ENCODE measurements around the gene DAZ2. TPM values are rescaled to one million over a fixed set of nuclear protein-coding genes. Genes with fewer than 3 reads are reported as not detected.
"Not testable (repeated sequence)": the region's sequence is repeated elsewhere in the genome, so short reads cannot be mapped to it uniquely, and the experiment has no call there.

Gene DAZ2, protein sequence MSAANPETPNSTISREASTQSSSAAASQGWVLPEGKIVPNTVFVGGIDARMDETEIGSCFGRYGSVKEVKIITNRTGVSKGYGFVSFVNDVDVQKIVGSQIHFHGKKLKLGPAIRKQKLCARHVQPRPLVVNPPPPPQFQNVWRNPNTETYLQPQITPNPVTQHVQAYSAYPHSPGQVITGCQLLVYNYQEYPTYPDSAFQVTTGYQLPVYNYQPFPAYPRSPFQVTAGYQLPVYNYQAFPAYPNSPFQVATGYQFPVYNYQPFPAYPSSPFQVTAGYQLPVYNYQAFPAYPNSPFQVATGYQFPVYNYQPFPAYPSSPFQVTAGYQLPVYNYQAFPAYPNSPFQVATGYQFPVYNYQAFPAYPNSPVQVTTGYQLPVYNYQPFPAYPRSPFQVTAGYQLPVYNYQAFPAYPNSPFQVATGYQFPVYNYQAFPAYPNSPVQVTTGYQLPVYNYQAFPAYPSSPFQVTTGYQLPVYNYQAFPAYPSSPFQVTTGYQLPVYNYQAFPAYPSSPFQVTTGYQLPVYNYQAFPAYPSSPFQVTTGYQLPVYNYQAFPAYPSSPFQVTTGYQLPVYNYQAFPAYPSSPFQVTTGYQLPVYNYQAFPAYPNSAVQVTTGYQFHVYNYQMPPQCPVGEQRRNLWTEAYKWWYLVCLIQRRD
- total RNA-seq (2014; rRNA removed; shearing (Covaris generic); ENCODE audit: low replicate concordance) = not detected in 2 replicates

DNA sequence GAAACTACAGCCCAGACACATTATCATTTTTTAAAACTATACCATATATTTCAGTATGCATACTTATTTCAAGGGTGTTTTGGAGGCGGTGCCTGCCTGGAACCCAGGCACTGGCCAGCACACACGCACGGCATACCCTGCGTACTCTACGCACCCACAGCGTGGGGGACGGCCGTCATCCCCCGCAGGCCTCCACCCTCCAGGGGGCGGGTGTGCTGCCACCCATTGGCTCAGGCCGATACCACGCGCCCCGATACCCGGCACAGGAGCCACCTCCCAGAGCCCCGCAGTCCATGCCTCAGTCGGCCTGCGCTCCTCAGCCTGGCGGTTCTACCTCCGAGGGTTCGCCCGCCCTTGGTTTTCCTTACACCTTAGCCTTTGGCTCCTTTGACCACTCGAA lies at the start of gene DAZ2:
Gene DAZ2, plus strand, starts transcription at position 301 of the 400 bp plus-strand sequence. CDS start 208 bp downstream, outside the sequence.
- H3K36me3 ChIP-seq (ENCODE audit: insufficient read depth, low read length); H2AFZ ChIP-seq (ENCODE audit: low read length); H3K79me2 ChIP-seq (ENCODE audit: low read length); DNase-seq; H4K20me1 ChIP-seq (ENCODE audit: insufficient read depth, low read depth, low read length); H3K9me2 ChIP-seq (replicated peaks; ENCODE audit: insufficient read depth, low read length); H3K9ac ChIP-seq (ENCODE audit: low read length); H3K4me3 ChIP-seq (ENCODE audit: low read length); H3K27ac ChIP-seq (ENCODE audit: low read length); H3K9me3 ChIP-seq (ENCODE audit: low read length); H3K4me1 ChIP-seq (ENCODE audit: low read length); H3K27me3 ChIP-seq (ENCODE audit: low read length); H3K4me2 ChIP-seq (ENCODE audit: low read depth, low read length, poor library complexity, severe bottlenecking): not testable (repeated sequence)

GRCh38 chrY:23198908-23199307 lies 20.4 kb upstream of the DAZ2 start, which contains the start of gene DAZ1:
Gene DAZ1, minus strand, starts transcription at chrY:23199008. Its CDS starts 208 bp downstream, at chrY:23198800.
- H4K20me1 ChIP-seq (ENCODE audit: insufficient read depth, low read depth, low read length); H3K27ac ChIP-seq (ENCODE audit: low read length); H3K9me2 ChIP-seq (replicated peaks; ENCODE audit: insufficient read depth, low read length); H3K4me2 ChIP-seq (ENCODE audit: low read depth, low read length, poor library complexity, severe bottlenecking); H2AFZ ChIP-seq (ENCODE audit: low read length); H3K9ac ChIP-seq (ENCODE audit: low read length); H3K4me3 ChIP-seq (ENCODE audit: low read length); H3K4me1 ChIP-seq (ENCODE audit: low read length); H3K9me3 ChIP-seq (ENCODE audit: low read length); DNase-seq; H3K27me3 ChIP-seq (ENCODE audit: low read length); H3K79me2 ChIP-seq (ENCODE audit: low read length); H3K36me3 ChIP-seq (ENCODE audit: insufficient read depth, low read length): not testable (repeated sequence)

DNA sequence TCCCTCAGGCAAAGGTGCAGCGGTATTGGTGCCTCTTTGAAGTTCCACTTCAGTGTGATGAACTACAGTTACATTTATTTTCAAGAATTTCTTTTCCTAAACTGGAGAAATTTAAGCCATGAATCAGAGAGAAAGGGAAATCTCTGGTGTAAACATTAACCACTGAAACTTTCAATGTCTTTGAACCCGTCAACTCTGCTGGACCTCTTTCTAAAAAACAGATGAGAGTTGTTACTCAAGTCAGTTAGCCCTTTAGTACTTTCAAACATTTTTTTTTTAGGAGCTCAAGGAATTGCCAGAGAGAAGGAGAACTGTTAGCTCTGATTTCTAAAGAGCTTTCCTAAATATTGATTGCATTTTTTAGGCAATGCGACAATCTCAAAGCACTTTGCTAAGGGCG lies 11.9 kb upstream of the DAZ2 start:
- not testable (repeated sequence) for H3K27ac ChIP-seq (ENCODE audit: low read length); H3K4me1 ChIP-seq (ENCODE audit: low read length); H3K9me2 ChIP-seq (replicated peaks; ENCODE audit: insufficient read depth, low read length); H3K9me3 ChIP-seq (ENCODE audit: low read length); H4K20me1 ChIP-seq (ENCODE audit: insufficient read depth, low read depth, low read length); DNase-seq; H3K9ac ChIP-seq (ENCODE audit: low read length); H3K36me3 ChIP-seq (ENCODE audit: insufficient read depth, low read length); H3K79me2 ChIP-seq (ENCODE audit: low read length); H3K4me2 ChIP-seq (ENCODE audit: low read depth, low read length, poor library complexity, severe bottlenecking); H2AFZ ChIP-seq (ENCODE audit: low read length); H3K4me3 ChIP-seq (ENCODE audit: low read length); H3K27me3 ChIP-seq (ENCODE audit: low read length)

GRCh38 chrY:23209802-23210495 lies 9.4 kb upstream of the DAZ2 start:
- H3K4me3 ChIP-seq (ENCODE audit: low read length); H3K9ac ChIP-seq (ENCODE audit: low read length); H2AFZ ChIP-seq (ENCODE audit: low read length); H3K4me1 ChIP-seq (ENCODE audit: low read length); H4K20me1 ChIP-seq (ENCODE audit: insufficient read depth, low read depth, low read length); H3K9me2 ChIP-seq (replicated peaks; ENCODE audit: insufficient read depth, low read length); H3K27me3 ChIP-seq (ENCODE audit: low read length); H3K27ac ChIP-seq (ENCODE audit: low read length); H3K36me3 ChIP-seq (ENCODE audit: insufficient read depth, low read length); H3K79me2 ChIP-seq (ENCODE audit: low read length); H3K4me2 ChIP-seq (ENCODE audit: low read depth, low read length, poor library complexity, severe bottlenecking); H3K9me3 ChIP-seq (ENCODE audit: low read length); DNase-seq: not testable (repeated sequence)

DNA sequence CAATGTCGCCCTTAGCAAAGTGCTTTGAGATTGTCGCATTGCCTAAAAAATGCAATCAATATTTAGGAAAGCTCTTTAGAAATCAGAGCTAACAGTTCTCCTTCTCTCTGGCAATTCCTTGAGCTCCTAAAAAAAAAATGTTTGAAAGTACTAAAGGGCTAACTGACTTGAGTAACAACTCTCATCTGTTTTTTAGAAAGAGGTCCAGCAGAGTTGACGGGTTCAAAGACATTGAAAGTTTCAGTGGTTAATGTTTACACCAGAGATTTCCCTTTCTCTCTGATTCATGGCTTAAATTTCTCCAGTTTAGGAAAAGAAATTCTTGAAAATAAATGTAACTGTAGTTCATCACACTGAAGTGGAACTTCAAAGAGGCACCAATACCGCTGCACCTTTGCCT lies 8.7 kb upstream of the DAZ2 start:
- H3K9me3 ChIP-seq (ENCODE audit: low read length); H2AFZ ChIP-seq (ENCODE audit: low read length); H3K79me2 ChIP-seq (ENCODE audit: low read length); DNase-seq; H3K9ac ChIP-seq (ENCODE audit: low read length); H3K4me3 ChIP-seq (ENCODE audit: low read length); H3K9me2 ChIP-seq (replicated peaks; ENCODE audit: insufficient read depth, low read length); H3K4me1 ChIP-seq (ENCODE audit: low read length); H4K20me1 ChIP-seq (ENCODE audit: insufficient read depth, low read depth, low read length); H3K36me3 ChIP-seq (ENCODE audit: insufficient read depth, low read length); H3K27ac ChIP-seq (ENCODE audit: low read length); H3K4me2 ChIP-seq (ENCODE audit: low read depth, low read length, poor library complexity, severe bottlenecking); H3K27me3 ChIP-seq (ENCODE audit: low read length): not testable (repeated sequence)

Other genes with a start within 250 kb of the DAZ2 start
- gene BPY2, start 235.3 kb upstream of the DAZ2 start, total RNA-seq (2014; rRNA removed; shearing (Covaris generic); ENCODE audit: low replicate concordance) = not detected in 2 replicates
- not detected in 2 replicates for gene DAZ1, start 20.5 kb upstream of the DAZ2 start, total RNA-seq (2014; rRNA removed; shearing (Covaris generic); ENCODE audit: low replicate concordance)